Subcutaneous abdominal adipose tissue (tissue), 5 donors: ENCODE measurements around the gene SLU7.

Experiments
- H3K27ac ChIP-seq: one replicate; pipeline ENCODE4 v1.7.0; 2013; ENCODE audit warnings: low read depth, mild to moderate bottlenecking, inconsistent platforms, low read length, moderate library complexity
- H3K27me3 ChIP-seq, 5 donors: one replicate each; pipeline ENCODE4 v1.7.0; 2013; ENCODE audit warnings: low read length in 5 of 5, inconsistent platforms in 1 of 5; ENCODE audit not compliant: control insufficient read depth in 5 of 5, insufficient read depth in 4 of 5
- H3K36me3 ChIP-seq, 5 donors: one replicate each; pipeline ENCODE4 v1.7.0; 2013; ENCODE audit warnings: low read length in 5 of 5; ENCODE audit not compliant: control insufficient read depth in 5 of 5, insufficient read depth in 5 of 5
- H3K4me1 ChIP-seq, 5 donors: one replicate each; pipeline ENCODE4 v1.7.0; 2013; ENCODE audit warnings: low read length in 5 of 5, mild to moderate bottlenecking in 3 of 5, moderate library complexity in 1 of 5; ENCODE audit not compliant: control insufficient read depth in 5 of 5, insufficient read depth in 5 of 5
- H3K4me3 ChIP-seq, 5 donors: one replicate each; pipeline ENCODE4 v1.7.0; 2013; ENCODE audit warnings: low read length in 5 of 5, low read depth in 1 of 5
- H3K9ac ChIP-seq, 5 donors: one replicate each; pipeline ENCODE4 v1.7.0; 2013; ENCODE audit warnings: low read length in 5 of 5, mild to moderate bottlenecking in 4 of 5, moderate library complexity in 3 of 5
- H3K9me3 ChIP-seq, 5 donors: one replicate each; pipeline ENCODE4 v1.7.0; 2013; ENCODE audit warnings: low read length in 5 of 5; ENCODE audit not compliant: control insufficient read depth in 5 of 5
- donor health status: healthy.
- donor health status: healthy.
- donor health status: healthy.
- donor health status: healthy.
- donor health status: healthy.

SLU7 gene

DNA sequence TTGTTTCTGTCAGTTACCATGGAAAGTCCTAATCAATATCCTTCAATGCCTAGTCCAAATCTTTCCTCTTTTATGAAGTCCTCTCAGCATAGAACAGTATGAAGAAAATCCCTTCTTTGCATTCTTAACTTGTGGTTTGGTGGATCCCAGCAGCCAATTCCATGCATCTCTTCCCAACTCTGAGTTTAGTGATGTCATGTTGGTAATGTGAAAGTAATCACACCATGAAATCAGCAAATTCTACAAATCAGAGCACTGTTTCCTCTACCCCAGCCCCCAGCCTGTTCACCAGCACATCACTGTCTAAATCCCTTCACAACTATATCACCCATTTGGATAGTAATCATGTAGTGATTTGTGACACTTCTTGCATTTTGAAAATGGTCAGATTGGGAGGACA lies 43.7 kb downstream of the SLU7 start:
- peaks cover 4 to 14% (median 11%) of the 10 kb centered on the region in 5 donors for H3K4me1 ChIP-seq
- no peak overlapping the region for H3K27ac ChIP-seq
- H3K4me3 ChIP-seq, result no peak overlapping the region
- H3K9me3 ChIP-seq, result no peaks in the 10 kb centered on the region
- no peak overlapping the region for H3K9ac ChIP-seq
- H3K36me3 ChIP-seq, result no peaks in the 10 kb centered on the region
- peaks cover 0 to 5% (median 3%) of the 10 kb centered on the region in 5 donors for H3K27me3 ChIP-seq

DNA sequence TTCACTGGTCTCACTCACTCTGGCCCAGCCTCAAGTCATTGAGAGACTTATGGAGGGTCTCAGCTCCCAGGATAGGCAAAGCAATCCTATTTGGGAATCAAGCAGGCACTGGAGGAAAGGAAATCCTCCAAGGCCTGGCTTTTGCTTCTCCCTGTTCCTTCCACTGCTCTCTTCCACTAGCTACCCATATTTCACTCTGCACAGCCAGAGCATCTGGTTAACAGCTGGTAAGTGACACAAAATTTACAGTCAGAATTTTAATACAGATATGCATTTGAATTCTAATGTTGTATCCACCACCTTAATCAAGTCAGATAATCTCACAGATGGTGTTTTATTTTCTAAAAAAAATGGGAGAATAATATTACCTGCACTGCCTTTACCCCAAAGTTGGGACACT lies 47.6 kb downstream of the SLU7 start:
- no peak overlapping the region for H3K4me3 ChIP-seq
- no peaks in the 10 kb centered on the region for H3K9me3 ChIP-seq
- H3K9ac ChIP-seq, result no peak overlapping the region

DNA sequence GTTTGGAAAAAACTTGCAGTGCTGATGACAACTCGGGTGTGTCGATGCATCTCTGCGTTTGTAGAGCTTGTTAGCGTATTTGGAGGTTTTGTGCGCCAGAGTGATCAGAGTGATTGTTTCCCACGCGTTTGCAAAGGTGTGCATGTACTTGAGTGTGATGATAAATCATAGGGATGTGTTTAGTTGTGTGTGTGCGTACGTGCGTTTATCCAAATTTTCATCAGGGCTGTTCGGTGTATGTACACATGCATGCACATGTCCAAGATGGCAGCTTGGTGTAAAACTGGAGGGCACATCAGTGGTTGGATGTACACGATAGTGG lies 48.2 kb downstream of the SLU7 start:
- H3K36me3 ChIP-seq, result no peaks in the 10 kb centered on the region
- H3K9me3 ChIP-seq, result no peaks in the 10 kb centered on the region
- no peak overlapping the region for H3K27ac ChIP-seq
- H3K4me1 ChIP-seq, result peaks cover 2 to 15% (median 10%) of the 10 kb centered on the region in 5 donors
- H3K4me3 ChIP-seq, result peak overlapping the region; percentile 58 to 76 (median 65)
- peak overlapping the region in 1 of 5 donors; percentile 31 for H3K9ac ChIP-seq
- peaks cover 3 to 18% (median 10%) of the 10 kb centered on the region in 5 donors for H3K27me3 ChIP-seq

More for the DNA sequence above, 47.6 kb downstream of the SLU7 start:
- Histone ChIP-seq H3K4me1 (peaks cover 2 to 15% (median 10%) of the 10 kb centered on the region in 5 donors), H3K27me3 (peaks cover 3 to 18% (median 9%) of the 10 kb centered on the region in 5 donors), H3K27ac (no peak overlapping the region), H3K36me3 (no peaks in the 10 kb centered on the region)

DNA sequence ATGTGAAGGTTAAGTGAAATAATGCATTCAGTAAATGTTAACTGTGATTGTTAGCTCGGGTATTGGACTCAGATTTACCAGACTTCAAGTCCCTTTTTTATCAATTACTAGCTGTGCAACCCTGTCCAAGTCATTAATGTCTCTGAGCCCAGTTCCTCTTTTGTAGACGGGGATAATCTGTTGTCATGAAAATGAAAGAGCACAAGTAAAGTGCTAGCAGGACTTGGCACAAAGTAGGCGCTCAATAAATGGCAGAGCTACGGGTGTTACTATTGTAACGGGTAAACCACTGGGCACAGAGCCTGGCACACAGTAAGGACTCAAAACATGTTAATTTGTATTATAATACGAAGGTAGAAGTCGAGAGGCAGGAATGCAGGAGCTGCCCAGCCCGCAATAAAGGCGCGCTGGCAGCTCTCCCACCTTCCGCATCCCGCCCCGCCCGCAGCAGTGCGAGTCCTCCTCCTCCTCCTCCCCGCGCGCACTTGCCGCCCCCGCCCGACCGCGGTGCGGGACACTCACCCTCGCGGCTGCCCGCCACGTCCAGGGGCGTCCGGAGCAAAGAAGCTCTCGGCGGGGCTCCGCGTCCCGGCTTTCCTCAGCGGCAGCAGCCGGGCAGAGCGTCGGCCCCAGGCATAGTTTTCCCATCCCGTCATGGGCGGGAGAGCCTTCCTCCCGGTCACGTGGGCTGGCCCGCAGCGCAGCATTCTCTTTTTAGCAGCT lies 48.7 kb downstream of the SLU7 start, which contains the start of gene C1QTNF2:
C1QTNF2 (minus strand) TSS at position 637 of the 723 bp plus-strand sequence. CDS start 15,615 bp downstream, outside the sequence.
- no peak within 1 kb of the TSS for H3K27ac ChIP-seq
- H3K9ac ChIP-seq, result peak within 1 kb of the TSS in 3 of 5 donors; percentile 31 to 60 (median 46)
- no peaks in the 10 kb centered on the region for H3K9me3 ChIP-seq
- no peaks in the 10 kb centered on the region for H3K36me3 ChIP-seq
- peaks cover 2 to 15% (median 10%) of the 10 kb centered on the region in 5 donors for H3K4me1 ChIP-seq
- peak within 1 kb of the TSS; percentile 58 to 80 (median 69) for H3K4me3 ChIP-seq
- peaks cover 3 to 18% (median 10%) of the 10 kb centered on the region in 5 donors for H3K27me3 ChIP-seq

DNA sequence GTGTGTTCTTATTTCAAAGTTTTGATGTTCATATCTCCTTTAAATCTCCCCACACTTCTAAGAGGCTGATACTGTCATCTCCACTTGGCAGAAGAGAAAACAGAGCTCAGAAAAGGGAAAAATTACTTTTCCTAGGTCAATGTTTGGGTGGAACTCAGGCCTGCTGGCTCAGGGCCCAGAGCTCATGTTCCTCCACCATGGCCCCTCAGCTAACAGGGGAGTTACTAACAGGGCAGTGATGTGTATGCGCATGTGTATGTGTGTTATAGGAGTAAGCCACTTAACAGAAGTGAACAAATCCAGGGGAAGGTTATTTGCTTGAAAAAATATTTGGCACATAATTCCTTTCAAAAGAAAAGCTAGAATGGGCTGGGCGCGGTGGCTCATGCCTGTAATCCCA lies 51.0 kb downstream of the SLU7 start:
- H3K4me1 ChIP-seq, result peaks cover 2 to 21% (median 14%) of the 10 kb centered on the region in 5 donors
- peaks cover 3 to 18% (median 7%) of the 10 kb centered on the region in 5 donors for H3K27me3 ChIP-seq
- no peaks in the 10 kb centered on the region for H3K36me3 ChIP-seq
- H3K4me3 ChIP-seq, result no peak overlapping the region
- H3K9ac ChIP-seq, result no peak overlapping the region
- no peaks in the 10 kb centered on the region for H3K9me3 ChIP-seq
- no peak overlapping the region for H3K27ac ChIP-seq

DNA sequence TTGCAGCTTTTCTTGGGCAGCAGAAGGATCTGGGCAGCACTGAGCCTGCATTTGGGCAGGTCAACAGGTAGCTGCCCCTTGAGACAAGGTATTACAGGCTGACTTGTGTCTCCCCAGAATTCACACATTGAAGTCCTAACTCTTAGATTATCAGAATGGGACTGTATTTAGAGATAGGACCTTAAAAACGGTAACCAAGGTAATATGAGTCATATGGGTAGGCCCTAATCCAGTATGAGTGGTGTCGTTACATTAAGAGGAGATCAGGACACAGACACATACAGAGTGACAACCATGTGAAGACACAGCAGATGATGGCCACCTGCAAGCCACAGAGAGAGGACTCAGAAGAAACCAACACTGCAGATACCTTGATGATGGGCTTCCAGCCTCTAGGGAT lies 51.6 kb downstream of the SLU7 start:
- H3K9me3 ChIP-seq, result no peaks in the 10 kb centered on the region
- H3K27ac ChIP-seq, result no peak overlapping the region
- peaks cover 2 to 21% (median 14%) of the 10 kb centered on the region in 5 donors for H3K4me1 ChIP-seq
- H3K9ac ChIP-seq, result no peak overlapping the region
- no peak overlapping the region for H3K4me3 ChIP-seq
- peaks cover 3 to 18% (median 7%) of the 10 kb centered on the region in 5 donors for H3K27me3 ChIP-seq
- H3K36me3 ChIP-seq, result no peaks in the 10 kb centered on the region

DNA sequence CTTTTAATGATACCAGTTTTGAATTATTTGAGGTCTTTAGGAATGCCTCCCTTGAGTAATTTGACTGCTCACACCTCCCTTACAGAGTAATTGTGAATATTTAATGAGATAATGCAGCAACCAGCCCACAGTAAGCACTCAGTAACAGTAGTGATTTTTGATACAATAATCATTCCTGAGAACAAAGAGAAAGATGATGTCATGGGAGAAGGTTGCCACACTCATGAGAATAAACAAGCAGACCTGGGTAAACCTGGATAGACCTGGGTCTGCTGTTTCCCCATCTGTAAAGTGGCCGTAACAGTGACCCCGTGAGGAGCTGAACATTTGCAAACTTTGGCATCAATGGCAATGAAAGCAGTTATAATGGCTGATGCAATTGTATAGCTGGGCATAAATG lies 52.7 kb downstream of the SLU7 start:
- no peaks in the 10 kb centered on the region for H3K36me3 ChIP-seq
- H3K9ac ChIP-seq, result no peak overlapping the region
- H3K27me3 ChIP-seq, result peaks cover 3 to 18% (median 7%) of the 10 kb centered on the region in 5 donors
- no peak overlapping the region for H3K4me3 ChIP-seq
- no peak overlapping the region for H3K27ac ChIP-seq
- H3K9me3 ChIP-seq, result no peaks in the 10 kb centered on the region
- peaks cover 2 to 21% (median 14%) of the 10 kb centered on the region in 5 donors for H3K4me1 ChIP-seq

DNA sequence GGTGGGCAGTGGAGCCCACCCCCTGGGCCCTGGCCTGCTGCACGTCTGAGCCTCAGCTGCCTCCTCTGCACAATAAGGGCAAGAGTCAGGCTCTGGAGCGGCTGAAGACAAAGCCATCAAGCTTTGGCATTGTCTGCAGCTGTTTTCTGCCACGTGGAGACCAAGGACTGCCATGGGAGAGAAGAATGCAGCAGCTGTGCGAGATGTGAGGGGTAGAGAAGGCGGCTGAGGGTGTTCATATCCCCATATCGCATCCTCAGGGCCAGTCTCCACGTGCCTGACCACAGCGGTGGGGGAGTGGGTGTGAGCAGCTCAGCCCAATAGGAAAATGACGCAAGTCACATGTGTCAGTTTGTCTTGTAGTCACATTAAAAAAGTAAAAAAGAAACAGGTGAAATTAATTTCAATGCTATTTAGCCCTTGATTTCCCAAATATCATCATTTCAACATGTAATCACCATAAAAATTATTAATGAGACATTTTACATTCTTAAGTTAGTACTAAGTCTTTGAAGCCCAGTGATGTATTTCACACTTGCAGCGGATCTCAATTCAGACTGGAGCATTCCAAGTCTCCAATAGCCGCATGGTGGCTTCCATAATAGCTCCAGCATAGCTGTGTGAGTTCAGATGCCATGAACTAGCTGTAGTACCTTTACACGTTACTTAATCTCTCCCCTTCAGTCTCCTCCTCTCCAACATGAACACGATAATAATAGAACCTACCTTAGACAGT lies 55.1 kb downstream of the SLU7 start:
- H3K4me3 ChIP-seq, result no peak overlapping the region
- H3K27ac ChIP-seq, result no peak overlapping the region
- no peaks in the 10 kb centered on the region for H3K36me3 ChIP-seq
- H3K4me1 ChIP-seq, result peaks cover 2 to 7% (median 5%) of the 10 kb centered on the region in 5 donors
- H3K9ac ChIP-seq, result peak overlapping the region in 1 of 5 donors; percentile 26
- peaks cover 0 to 9% (median 3%) of the 10 kb centered on the region in 5 donors for H3K27me3 ChIP-seq
- H3K9me3 ChIP-seq, result no peaks in the 10 kb centered on the region

DNA sequence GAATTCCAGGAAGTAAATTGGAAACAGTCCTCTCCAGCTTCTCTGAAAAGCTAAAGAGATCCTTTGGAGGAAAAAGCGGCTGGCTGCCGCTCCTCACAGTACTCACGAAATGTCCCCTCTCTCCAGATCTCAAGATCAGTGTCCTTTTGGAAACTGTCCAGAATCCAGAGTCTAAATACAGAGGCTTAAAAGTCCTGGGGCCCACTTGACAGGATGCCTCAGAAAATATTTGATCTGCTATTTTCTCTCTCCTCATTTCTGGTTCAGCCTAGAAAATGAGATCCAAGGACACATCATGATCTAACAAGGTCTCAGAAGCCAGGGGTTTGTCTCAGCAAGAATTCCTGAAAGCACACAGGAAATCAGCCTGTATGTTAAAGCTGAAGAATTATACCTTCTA lies 55.7 kb downstream of the SLU7 start:
- H3K36me3 ChIP-seq, result no peaks in the 10 kb centered on the region
- H3K27me3 ChIP-seq, result peaks cover 0 to 9% (median 3%) of the 10 kb centered on the region in 5 donors
- peaks cover 2 to 12% (median 8%) of the 10 kb centered on the region in 5 donors for H3K4me1 ChIP-seq
- no peaks in the 10 kb centered on the region for H3K9me3 ChIP-seq
- peak overlapping the region in 1 of 5 donors; percentile 26 for H3K9ac ChIP-seq
- no peak overlapping the region for H3K27ac ChIP-seq
- no peak overlapping the region for H3K4me3 ChIP-seq
